ACHN (cell line): ENCODE measurements around the gene NTHL1.

Source experiments
- DNase-seq: peaks from one replicate; pipeline ENCODE4 v3.0.0-alpha.2; 2015
- in situ Hi-C: cut with HindIII; loops from 2 replicates; pipeline ENCODE4 v1.10.0; 2017; ENCODE audit warnings: low sequenced_read_pairs, low pct_ligation_motif_present, low pct_unique_long_range_greater_than_20kb

Gene NTHL1

DNA sequence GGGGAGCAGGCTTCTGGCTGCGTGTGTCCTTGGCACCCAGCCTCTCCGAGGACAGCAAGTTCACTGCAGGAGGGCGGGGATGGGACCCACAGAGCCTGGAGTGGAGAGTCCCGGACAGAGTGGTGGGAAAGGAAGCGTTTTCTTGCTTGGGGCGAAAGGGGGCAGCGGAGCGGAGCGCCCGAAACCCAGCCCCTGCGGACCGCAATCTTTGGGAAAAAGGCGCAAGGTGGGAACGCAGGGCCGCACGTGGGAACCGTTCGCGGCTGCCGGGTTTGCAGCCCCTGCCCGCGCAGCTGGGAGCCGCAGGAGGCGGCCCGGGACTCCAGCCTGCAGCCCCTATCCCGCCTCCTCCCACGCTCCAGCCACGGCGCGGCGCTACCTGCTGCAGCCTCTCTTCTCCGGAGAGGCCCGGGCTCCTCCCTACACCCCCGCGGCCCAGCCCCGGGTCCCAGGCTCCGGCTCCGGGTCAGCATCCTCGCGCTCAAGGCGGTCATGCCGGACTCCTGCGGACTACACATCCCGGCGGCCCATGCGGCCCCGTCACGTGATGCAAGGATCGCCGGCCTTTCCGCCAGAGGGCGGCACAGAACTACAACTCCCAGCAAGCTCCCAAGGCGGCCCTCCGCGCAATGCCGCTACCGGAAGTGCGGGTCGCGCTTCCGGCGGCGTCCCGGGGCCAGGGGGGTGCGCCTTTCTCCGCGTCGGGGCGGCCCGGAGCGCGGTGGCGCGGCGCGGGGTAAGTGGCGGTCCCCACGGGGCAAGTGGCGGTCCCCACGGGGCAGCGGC, at the start of gene NTHL1, which contains the start of gene TSC2:
Gene NTHL1, minus strand, starts transcription at position 505 of the 786 bp plus-strand sequence. Its CDS starts 11 bp downstream, at position 494.
Gene TSC2, plus strand, starts transcription at position 656 of the 786 bp plus-strand sequence. CDS start 631 bp downstream, outside the sequence.
- DNase-seq: peak; percentile 98
- in situ Hi-C loops: no loop called here

DNA sequence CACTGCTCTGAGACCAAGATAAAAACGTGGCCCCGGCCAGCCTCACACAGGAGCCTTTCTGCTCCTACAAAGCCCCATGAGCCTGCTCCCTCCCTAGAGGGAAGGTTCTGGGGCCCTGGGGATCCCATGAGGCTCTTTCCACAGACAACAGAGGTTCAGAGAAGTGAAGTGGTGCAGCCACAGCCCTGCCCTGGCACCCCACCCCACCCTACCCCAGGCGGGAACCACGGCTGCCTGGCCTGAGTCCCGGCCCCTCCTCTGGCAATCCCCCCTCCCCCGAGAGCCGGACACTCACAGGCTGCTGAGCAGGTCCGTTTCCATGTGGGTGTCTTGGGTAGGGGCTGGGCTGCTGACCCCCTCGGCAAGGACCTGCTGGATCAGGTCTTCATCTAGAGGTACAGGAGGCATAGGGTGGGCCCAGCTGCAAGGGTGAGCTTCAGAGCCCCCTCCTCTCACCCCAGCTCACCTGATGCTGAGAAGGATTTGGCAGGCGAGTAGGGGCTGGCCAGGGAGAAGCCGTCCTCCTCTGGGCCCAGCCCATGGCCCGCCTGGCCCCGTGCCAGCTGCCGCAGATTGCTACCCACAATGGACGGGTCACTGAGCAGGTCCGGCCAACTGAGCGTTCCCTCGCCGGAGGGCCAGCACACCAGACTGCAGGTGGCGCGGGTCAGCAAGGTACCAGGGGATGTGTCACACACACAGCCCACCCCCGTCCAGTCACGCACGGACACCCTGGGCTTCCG, 49.4 kb upstream of the NTHL1 start:
- in situ Hi-C loops: no loop called here
- DNase-seq: peak; percentile 97

DNA sequence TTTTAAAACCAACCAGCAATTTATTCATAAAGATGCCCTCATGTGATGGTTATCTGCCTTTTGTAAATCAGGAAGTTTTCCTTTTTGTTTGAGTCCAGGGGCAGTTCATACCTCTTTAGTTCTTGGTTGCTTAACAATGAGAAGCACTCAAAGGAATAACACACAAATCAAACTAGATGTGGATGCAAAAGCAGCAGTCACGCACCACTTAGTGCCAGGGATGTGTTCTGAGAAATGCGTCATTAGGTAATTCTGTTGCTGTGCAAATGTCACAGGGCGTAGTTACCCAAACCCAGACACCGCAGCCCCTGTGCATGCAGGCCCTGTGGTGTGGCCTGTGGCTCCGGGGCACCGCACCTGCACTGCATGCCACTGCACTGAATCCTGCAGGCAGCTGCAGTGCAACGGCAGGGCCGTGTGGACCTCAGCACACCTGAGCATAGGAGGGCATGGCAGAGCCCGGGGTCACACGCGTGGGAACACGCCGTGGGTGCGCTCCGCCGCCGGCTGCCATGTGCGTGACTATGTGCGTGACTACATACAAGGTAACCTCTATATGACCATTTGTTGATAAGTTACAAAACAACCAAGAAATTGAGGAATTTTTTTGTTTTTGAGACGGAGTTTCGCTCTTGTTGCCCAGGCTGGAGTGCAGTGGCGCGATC, 48.4 kb upstream of the NTHL1 start:
- in situ Hi-C loops: no loop called here
- peak; percentile 84 for DNase-seq

DNA sequence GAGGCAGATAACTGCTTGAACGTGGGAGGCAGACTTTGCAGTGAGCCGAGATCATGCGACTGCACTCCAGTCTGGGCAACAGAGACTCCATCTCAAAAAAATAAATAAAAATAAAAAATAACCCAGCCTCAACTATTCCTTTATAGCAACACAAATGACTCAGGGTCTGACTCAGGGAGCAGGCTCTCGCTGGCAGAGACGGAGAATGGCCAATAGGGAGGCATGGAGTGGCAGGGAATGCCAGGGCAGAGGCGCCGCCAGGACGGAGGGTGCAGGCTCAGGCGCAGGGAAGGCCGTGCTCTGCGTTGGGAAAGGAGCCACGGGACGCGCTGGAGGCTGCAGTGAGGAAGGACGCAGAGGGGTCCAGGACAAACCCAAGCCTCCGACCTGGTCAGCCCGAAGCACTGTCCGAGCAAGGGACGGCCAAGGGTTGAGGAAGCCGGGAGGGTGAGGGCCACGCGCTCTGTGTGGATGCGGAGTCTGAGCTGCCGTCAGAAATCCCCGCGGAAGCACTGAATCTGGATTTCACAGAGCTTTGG, 47.8 kb upstream of the NTHL1 start:
- peak; percentile 93 for DNase-seq

DNA sequence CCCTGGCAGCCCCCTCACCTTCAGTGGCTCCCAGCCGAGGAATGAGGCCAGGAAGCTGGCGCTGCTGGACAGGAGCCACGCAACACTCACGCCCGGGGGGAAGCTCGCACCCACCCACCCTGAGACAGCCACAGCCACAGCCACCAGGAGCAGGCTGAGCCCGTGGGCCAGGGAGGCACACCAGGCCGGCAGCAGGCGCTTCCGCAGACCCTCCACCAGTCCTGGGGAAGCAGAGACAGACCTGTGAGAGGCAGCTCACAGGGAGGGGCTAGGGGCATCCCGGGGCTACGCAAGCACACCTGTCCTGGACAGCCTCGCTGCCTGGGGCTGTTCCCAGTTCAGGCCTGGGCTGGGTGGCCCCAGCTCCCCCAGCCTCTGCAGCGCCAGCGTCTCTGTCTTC, 46.2 kb upstream of the NTHL1 start:
- DNase-seq: no peak
- in situ Hi-C loops: no loop called here

More for the DNA sequence above, 47.8 kb upstream of the NTHL1 start:
- in situ Hi-C loops: no loop called here

DNA sequence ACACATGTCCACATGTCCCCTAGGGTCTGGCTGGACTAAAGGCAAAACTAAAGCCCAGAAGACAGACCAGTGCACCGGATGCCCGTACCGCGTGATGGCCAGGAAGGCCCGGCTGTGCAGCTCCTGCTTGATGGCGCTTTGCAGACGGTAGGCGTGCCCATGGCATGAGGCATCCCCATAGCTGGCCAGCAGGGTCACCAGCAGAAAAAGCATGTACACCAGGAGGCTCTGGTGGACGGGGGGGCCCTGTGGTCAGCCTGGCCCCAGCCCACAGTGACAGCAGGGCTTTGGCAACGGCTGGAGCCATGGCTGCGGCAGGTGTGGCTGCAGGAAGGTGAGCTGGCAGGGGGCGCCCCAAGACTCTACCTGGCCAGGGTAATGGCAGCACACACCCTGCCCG, 45.2 kb upstream of the NTHL1 start:
- in situ Hi-C loops: no loop called here
- DNase-seq: no peak

DNA sequence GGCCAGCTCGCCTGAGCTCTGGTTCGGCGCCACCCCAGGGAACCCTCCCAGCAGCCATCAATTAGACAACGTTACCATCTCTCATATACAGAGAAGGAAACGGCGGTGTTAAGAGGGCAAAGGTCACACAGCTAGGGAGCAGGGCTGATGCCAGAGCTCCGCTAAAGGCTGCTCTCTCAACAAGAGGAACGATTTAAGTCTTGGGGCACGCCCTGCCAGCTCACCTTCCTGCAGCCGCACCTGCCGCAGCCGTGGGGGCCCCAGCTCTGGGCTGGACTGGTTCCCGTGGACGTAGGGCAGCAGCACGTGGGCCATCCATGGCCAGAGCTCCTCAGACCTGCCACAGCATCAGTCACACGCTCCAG, 44.6 kb upstream of the NTHL1 start:
- in situ Hi-C loops: no loop called here
- DNase-seq: no peak

DNA sequence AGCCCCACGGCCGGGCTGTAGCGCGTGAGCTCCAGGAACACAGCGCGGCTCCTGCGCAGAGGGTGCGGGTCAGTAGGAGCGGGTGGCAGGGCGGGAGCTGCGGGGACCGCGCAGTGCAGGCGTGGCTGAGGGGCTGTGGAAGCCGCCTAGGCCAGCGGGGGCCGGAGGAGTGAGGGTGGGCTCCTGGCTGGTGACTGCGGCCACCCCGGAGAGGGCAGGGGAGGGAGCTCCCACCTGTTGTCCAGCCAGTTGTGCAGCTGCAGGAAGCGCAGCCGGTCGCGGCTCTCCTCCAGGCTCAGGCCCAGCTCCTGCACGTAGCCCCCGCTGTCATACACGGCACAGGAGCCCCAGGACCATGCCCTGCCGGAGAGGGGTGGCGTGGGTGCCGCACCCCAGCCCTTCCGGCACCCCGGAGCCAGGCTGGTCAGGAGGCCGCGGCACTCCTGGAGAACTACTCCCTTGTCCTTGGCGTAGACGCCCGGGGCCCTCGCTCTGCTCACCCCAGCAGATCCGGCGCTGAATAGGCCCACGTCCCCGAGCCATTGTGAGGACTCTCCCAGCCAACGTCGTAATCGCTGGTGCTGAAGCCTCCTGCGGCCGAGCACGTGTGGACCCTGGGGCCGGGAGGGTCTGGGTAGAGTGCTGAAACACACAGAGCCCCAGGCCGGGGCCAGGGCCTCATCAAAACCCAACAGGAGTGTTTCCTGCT, 44.1 kb upstream of the NTHL1 start:
- in situ Hi-C loops: no loop called here
- DNase-seq: no peak

DNA sequence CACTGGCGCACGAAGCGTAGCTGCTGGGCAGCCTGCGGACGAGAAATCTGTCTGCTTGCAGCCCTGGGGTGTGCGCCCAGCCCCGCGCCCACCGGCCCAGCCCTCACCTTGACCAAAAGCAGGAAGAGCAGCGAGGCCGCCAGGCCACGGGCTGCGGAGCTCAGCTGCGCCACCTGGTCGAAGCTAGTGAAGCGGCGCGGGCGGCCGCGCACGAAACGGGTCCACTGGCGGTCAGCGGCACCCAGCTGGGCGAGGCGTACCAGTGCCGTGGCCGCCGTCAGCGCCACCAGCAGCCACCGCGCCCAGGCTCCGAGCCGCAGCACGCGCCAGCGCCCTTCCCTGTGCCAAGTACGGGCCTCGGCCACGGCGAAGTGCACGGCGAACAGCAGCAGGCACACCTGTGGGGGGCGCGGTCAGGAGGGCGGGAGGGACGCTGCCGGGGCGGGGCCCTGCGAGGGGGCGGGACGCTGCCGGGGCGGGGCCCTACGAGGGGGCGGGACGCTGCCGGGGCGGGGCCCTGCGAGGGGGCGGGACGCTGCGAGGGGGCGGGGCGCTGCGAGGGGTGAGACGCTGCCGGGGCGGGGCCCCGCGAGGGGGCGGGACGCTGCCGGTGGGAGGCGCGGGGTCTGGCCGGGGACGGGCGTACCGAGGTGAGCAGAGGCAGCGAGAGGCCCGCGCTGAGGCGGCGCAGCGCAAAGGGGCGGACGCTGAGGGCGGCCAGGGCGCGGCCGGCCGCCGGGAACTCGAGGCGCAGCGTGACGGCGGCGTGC, 43.3 kb upstream of the NTHL1 start:
- DNase-seq: peak; percentile 87
- in situ Hi-C loops: no loop called here

DNA sequence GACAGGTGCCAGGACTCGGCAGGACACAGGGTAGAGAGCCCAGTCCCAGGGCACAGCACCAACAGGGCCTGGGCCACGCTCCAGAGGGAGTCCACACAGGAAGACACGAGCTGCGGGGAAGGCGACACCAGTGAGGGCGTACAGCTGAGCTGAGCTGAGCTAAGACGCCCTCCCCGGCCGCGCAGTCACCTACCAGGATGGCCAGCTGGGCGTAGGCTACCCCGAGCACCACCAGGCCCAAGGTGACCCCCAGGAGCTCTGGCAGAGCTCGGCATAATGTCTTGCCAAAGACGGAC, 42.8 kb upstream of the NTHL1 start:
- no peak for DNase-seq
- in situ Hi-C loops: no loop called here

DNA sequence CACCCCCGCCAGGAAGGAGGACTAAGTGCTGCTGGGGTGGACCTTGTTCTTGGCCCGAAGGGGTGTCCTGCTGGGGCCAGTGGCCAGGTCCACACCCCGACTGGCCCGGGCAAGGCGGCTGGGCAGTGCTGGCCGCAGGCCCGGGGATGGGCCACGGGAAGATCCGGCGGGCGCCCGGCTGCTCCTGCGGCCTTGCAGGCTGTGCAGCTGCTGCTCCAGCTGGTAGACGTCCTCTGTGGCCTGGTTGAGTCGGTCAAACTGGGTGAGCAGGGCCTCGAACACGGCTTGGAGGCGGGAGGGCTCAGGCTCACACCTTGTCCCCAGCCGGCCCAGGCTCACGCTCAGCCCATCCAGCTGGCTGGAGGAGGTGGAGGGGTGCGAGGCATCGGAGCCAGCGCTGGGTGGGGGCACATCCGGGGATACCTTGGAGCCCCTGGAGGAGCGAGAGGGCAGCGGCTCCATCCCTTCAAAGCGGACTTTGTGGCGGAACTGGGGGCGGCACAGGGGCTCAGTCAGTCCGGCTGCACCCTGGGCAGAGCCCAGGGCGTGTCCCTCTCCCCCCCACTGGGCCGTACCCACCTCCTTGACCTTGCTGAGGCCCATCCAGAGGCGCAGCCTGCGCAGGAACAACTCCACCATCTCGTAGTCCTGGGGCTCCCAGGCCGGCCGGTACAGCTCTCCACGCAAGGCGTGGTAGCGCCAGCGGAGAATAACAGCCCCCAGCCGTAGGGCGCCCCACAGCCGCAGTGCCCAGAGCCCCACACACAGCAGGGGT, 42.3 kb upstream of the NTHL1 start:
- no peak for DNase-seq
- in situ Hi-C loops: no loop called here

DNA sequence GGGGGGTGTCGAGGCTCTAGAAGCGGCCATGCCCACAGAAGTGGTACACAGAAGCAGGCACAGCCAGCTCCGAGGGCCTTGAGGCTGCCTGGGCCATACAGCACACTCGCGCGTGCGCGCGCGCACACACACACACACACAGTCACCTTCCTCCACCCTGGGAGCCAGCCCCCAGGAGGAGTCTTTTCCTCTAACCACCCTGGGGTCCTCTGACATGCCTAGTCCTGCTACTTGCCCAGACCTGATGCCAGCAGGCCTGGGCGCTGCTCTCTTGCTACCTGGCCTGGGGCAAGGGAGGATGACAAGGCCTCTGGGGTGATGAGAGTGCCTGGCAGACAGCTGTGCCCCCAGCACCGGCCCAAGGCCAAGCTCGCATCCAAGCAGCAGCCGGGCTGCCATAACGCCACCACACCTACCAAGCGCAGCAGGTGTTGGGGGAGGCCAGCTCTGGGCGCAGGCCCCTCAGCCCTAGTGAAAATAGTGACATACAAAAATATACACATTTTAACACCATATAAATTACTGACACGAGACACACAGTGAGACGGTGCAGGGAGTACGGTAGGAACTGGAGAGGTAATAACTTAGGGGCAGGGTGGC, 41.2 kb upstream of the NTHL1 start:
- in situ Hi-C loops: no loop called here

DNA sequence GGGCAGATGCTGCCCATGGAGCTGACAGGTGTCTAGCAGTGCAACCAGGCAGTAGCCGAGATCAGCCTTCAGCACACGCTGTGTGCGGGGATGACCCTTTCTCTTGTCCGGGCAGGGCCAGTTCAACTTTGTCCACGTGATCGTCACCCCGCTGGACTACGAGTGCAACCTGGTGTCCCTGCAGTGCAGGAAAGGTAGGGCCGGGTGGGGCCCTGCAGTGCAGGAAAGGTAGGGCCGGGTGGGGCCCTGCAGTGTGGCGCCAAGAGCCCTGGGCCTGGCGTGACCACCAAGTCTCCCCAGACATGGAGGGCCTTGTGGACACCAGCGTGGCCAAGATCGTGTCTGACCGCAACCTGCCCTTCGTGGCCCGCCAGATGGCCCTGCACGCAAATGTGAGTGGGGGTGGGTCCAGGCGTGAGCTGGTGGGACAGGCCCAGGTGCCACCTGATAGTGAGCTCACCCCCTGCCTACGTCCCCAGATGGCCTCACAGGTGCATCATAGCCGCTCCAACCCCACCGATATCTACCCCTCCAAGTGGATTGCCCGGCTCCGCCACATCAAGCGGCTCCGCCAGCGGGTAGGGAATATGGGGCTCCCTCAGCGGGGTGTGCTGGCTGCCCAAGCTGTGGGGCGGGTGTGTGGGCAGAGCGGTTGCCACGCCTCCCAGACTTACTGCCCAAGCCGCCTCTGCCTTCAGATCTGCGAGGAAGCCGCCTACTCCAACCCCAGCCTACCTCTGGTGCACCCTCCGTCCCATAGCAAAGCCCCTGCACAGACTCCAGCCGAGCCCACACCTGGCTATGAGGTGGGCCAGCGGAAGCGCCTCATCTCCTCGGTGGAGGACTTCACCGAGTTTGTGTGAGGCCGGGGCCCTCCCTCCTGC, 40.4 kb upstream of the NTHL1 start:
- in situ Hi-C loops: no loop called here

More for the DNA sequence above, 41.2 kb upstream of the NTHL1 start:
- DNase-seq: no peak

DNA sequence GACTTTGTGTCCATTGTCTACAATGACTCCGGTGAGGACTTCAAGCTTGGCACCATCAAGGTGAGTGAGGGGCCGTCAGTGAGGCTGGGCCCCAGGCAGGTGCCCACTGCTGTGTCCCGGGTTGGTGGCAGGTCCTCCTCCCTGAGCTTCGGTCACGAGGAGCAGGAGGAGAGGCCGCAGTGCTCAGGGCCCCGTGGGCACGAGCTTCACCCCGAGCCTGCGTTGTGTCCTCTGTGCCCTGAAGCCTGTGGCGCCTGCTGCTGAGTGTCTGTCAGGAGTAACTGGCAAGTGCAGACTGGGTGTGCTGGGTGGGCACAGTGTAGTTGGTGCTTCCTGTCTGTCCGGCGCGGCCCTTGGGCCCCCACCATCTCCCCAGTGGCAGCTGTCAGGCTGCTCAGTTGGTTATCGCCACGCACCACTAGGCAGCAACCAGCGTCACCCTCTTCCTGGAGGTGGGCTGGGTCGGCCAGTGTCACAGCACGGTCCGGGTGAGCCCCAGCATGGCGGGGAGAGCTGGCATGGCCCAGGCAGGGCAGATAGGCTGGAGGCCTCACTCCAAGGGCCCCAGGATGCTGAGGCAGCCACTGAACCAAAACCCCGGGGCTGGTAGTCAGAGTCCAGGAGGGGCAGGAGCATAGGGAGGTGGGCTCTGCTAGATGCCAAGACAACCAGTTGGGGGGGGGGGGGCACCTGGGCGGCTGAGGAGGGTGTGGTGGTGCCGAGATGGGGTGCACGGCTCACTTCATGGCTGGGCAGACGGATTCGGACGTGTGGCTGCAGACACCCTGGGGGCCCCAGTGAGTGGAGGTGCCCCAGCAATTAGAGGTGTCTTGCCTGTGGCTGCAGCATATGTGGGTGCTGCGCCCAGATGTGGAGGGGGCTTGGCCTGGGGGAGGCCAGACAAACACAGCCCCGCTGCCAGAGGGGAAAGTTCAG, 39.4 kb upstream of the NTHL1 start:
- no peak for DNase-seq
- in situ Hi-C loops: no loop called here

More for the DNA sequence above, 40.4 kb upstream of the NTHL1 start:
- no peak for DNase-seq

DNA sequence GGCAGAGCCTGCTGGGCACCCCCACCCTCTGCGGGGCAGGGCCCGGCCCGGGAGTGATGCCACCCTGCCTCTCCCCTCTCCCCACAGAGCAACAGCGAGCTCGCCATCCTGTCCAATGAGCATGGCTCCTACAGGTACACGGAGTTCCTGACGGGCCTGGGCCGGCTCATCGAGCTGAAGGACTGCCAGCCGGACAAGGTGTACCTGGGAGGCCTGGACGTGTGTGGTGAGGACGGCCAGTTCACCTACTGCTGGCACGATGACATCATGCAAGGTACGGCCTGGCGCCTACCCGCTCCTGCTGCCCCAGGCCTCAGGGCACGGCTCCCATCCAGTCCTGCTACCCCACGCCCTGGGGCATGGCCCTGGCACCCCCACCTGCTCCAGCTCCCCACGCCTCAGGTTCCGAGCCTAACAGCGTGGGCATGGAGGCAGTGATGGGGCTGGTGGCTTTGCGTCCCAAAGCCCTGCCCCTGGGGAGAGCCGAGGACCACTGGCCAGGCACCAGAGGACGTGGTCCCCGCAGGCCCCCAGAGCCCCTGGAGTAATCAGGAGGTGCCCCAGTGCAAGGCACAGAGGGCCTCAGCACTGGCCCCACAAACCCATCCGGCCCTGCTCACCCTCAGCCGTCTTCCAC, 38.6 kb upstream of the NTHL1 start:
- in situ Hi-C loops: no loop called here
- no peak for DNase-seq
